H1 (cell line): ENCODE results near the gene NPHP4. TPM values are rescaled to one million over a fixed set of nuclear protein-coding genes. Genes with fewer than 3 reads are reported as not detected.

Source experiments
- CTCF ChIA-PET: fragments of 300-600 bp; sonication (Branson Sonifier 250); formaldehyde crosslinking; loops from one replicate; lab custom pipeline; 2021; ENCODE audit not compliant: partially characterized antibody; lab: Charles Lee
- POLR2A ChIA-PET: fragments of 300-600 bp; sonication (Branson Sonifier 250); formaldehyde crosslinking; loops from one replicate; lab custom pipeline; 2021; ENCODE audit warnings: inconsistent platforms; ENCODE audit not compliant: partially characterized antibody; lab: Charles Lee
- DNase-seq, 2 experiments: peaks; one replicate each; pipeline versions ENCODE4 v3.0.0 to v3.0.0-alpha.2; 2010 to 2022; ENCODE audit warnings: low spot score in 2 of 2, low read depth in 1 of 2, mixed read lengths in 1 of 2
- FAIRE-seq: peaks from 2 replicates; lab custom pipeline; 2011; peaks lifted over from hg19 to GRCh38; lab: Jason Lieb, UNC
- H2AFZ ChIP-seq: 2 replicates; pipeline ENCODE4 v1.8.1; 2012; ENCODE audit warnings: low read length, inconsistent platforms
- H2AK5ac ChIP-seq: 2 replicates; pipeline ENCODE4 v1.6.1; 2013; ENCODE audit warnings: low read depth, low read length
- H2BK120ac ChIP-seq: replicated peaks from 2 replicates; pipeline ENCODE3; 2013; ENCODE audit warnings: low read depth, low read length, inconsistent platforms
- H2BK12ac ChIP-seq: 2 replicates; pipeline ENCODE4 v1.6.1; 2013; ENCODE audit warnings: low read depth, low read length
- H2BK15ac ChIP-seq: 2 replicates; pipeline ENCODE4 v1.6.1; 2013; ENCODE audit warnings: low read length
- H2BK20ac ChIP-seq: 2 replicates; pipeline ENCODE4 v1.6.1; 2013; ENCODE audit warnings: low read length
- H2BK5ac ChIP-seq: 2 replicates; pipeline ENCODE4 v1.6.1; 2013; ENCODE audit warnings: low read depth, low read length
- H3K14ac ChIP-seq: 2 replicates; pipeline ENCODE4 v1.6.1; 2013; ENCODE audit warnings: inconsistent platforms; ENCODE audit not compliant: insufficient read length
- H3K18ac ChIP-seq: 2 replicates; pipeline ENCODE4 v1.6.1; 2013; ENCODE audit warnings: low read length; ENCODE audit errors: extremely low read depth
- H3K23ac ChIP-seq: 2 replicates; pipeline ENCODE4 v1.6.1; 2013; ENCODE audit warnings: inconsistent platforms; ENCODE audit not compliant: insufficient read length
- H3K23me2 ChIP-seq: 2 replicates; pipeline ENCODE4 v1.6.1; 2013; ENCODE audit warnings: low read depth, low read length
- H3K27ac ChIP-seq: 2 replicates; pipeline ENCODE4 v1.6.1; 2011; ENCODE audit warnings: low read depth, low read length, inconsistent platforms
- H3K27me3 ChIP-seq, 4 experiments: replicated peaks in 1 of 4; 1 replicate in 1 of 4; 2 replicates in 3 of 4; pipeline versions ENCODE4 v1.6.1 to v1.8.1; 2011 to 2013; ENCODE audit warnings: low read length in 3 of 4, mild to moderate bottlenecking in 3 of 4, inconsistent platforms in 2 of 4, mixed read lengths in 2 of 4, moderate library complexity in 1 of 4; ENCODE audit not compliant: control insufficient read depth in 3 of 4, insufficient read depth in 3 of 4; ENCODE audit errors: extremely low read depth in 1 of 4
- H3K36me3 ChIP-seq, 4 experiments: 2 replicates each; pipeline versions ENCODE4 v1.6.1 to v1.8.1; 2011 to 2013; ENCODE audit warnings: mild to moderate bottlenecking in 4 of 4, low read length in 3 of 4, moderate library complexity in 2 of 4, control low read depth in 1 of 4, inconsistent platforms in 1 of 4; ENCODE audit not compliant: insufficient read depth in 4 of 4, control insufficient read depth in 2 of 4
- H3K4ac ChIP-seq: replicated peaks from 2 replicates; pipeline ENCODE3; 2013; ENCODE audit warnings: low read length, low read depth, mixed read lengths, inconsistent platforms; ENCODE audit not compliant: insufficient read length
- H3K4me1 ChIP-seq, 4 experiments: replicated peaks in 1 of 4; 1 replicate in 1 of 4; 2 replicates in 3 of 4; pipeline versions ENCODE4 v1.6.1 to v1.8.1; 2011 to 2013; ENCODE audit warnings: low read length in 3 of 4, inconsistent platforms in 2 of 4, mixed read lengths in 1 of 4; ENCODE audit not compliant: insufficient read depth in 4 of 4, control insufficient read depth in 3 of 4
- H3K4me2 ChIP-seq, 2 experiments: 2 replicates each; pipeline versions ENCODE4 v1.6.1 to v1.8.1; 2011 to 2013; ENCODE audit warnings: low read depth in 2 of 2, low read length in 2 of 2, control low read depth in 1 of 2, inconsistent platforms in 1 of 2, mild to moderate bottlenecking in 1 of 2; ENCODE audit not compliant: insufficient read depth in 1 of 2
- H3K4me3 ChIP-seq, 4 experiments: fragments of 200-600, 300-600 bp in 1 of 4; sonication (generic), shearing (Covaris generic), sonication (Bioruptor Twin) in 1 of 4; 2 replicates each; pipeline versions ENCODE4 v1.5.1 to v1.8.1; 2011 to 2016; ENCODE audit warnings: low read length in 4 of 4, low read depth in 3 of 4, control low read depth in 2 of 4, inconsistent platforms in 2 of 4, mild to moderate bottlenecking in 2 of 4, mixed read lengths in 1 of 4, moderate library complexity in 1 of 4; ENCODE audit not compliant: insufficient read depth in 2 of 4; ENCODE audit errors: extremely low read depth in 1 of 4
- H3K56ac ChIP-seq: replicated peaks from 2 replicates; pipeline ENCODE3; 2013; ENCODE audit warnings: low read depth, mild to moderate bottlenecking, mixed read lengths, low read length, inconsistent platforms; ENCODE audit not compliant: insufficient read length
- H3K79me1 ChIP-seq: 2 replicates; pipeline ENCODE4 v1.6.1; 2013; ENCODE audit warnings: low read depth, low read length, control low read depth
- H3K79me2 ChIP-seq, 2 experiments: 2 replicates each; pipeline versions ENCODE4 v1.6.1 to v1.8.1; 2012 to 2013; ENCODE audit warnings: low read length in 2 of 2, mild to moderate bottlenecking in 2 of 2, inconsistent platforms in 1 of 2; ENCODE audit not compliant: insufficient read depth in 2 of 2, control insufficient read depth in 1 of 2
- H3K9ac ChIP-seq, 4 experiments: replicated peaks in 1 of 4; 1 replicate in 1 of 4; 2 replicates in 3 of 4; pipeline versions ENCODE4 v1.6.1 to v1.8.1; 2011 to 2013; ENCODE audit warnings: low read depth in 3 of 4, low read length in 3 of 4, control low read depth in 2 of 4, mild to moderate bottlenecking in 2 of 4, moderate library complexity in 2 of 4, inconsistent platforms in 1 of 4; ENCODE audit errors: extremely low read depth in 1 of 4
- H3K9me3 ChIP-seq, 2 experiments: 2 replicates each; pipeline versions ENCODE4 v1.6.1 to v1.8.1; 2012 to 2013; ENCODE audit warnings: mild to moderate bottlenecking in 2 of 2, moderate library complexity in 2 of 2, control low read depth in 1 of 2, inconsistent platforms in 1 of 2, low read depth in 1 of 2, low read length in 1 of 2, mixed read lengths in 1 of 2; ENCODE audit not compliant: insufficient read depth in 2 of 2
- H4K20me1 ChIP-seq, 2 experiments: replicated peaks in 1 of 2; 2 replicates each; pipeline versions ENCODE3 to v1.8.1; 2011 to 2013; ENCODE audit warnings: inconsistent platforms in 2 of 2, low read length in 2 of 2, mild to moderate bottlenecking in 1 of 2; ENCODE audit not compliant: insufficient read depth in 2 of 2, control insufficient read depth in 1 of 2
- H4K5ac ChIP-seq: 2 replicates; pipeline ENCODE4 v1.6.1; 2013; ENCODE audit warnings: low read length, low read depth, mixed read lengths, inconsistent platforms; ENCODE audit not compliant: insufficient read length
- H4K8ac ChIP-seq: 2 replicates; pipeline ENCODE4 v1.8.0; 2013; ENCODE audit warnings: mild to moderate bottlenecking, moderate library complexity, low read length, inconsistent platforms; ENCODE audit not compliant: insufficient read depth; ENCODE audit errors: extremely low read depth
- H4K91ac ChIP-seq: replicated peaks from 2 replicates; pipeline ENCODE3; 2013; ENCODE audit warnings: low read length, mixed read lengths, inconsistent platforms; ENCODE audit not compliant: insufficient read length
- ATF3 ChIP-seq: IDR thresholded peaks from 2 replicates; pipeline ENCODE4 v1.6.1; 2011; ENCODE audit warnings: low read depth, mild to moderate bottlenecking, low read length; ENCODE audit not compliant: insufficient read depth
- CBX5 ChIP-seq: fragments of 300-800, 300-1000 bp; sonication (generic); IDR thresholded peaks from 2 replicates; pipeline ENCODE4 v1.7.1; 2016; ENCODE audit warnings: antibody characterized with exemption, low read length, low read depth
- CBX8 ChIP-seq: fragments of 300-800, 300-1000 bp; sonication (generic); IDR thresholded peaks from 2 replicates; pipeline ENCODE4 v1.7.1; 2016; ENCODE audit warnings: low read depth, low read length, borderline replicate concordance
- CHD2 ChIP-seq: IDR thresholded peaks from 2 replicates; pipeline ENCODE4 v1.6.1; 2012; ENCODE audit warnings: low read length, improper control_type of control experiment
- GTF2F1 ChIP-seq: IDR thresholded peaks from 2 replicates; pipeline ENCODE4 v1.6.1; 2012; ENCODE audit warnings: low read depth, low read length, improper control_type of control experiment, borderline replicate concordance
- JUND ChIP-seq: IDR thresholded peaks from 2 replicates; pipeline ENCODE4 v1.6.1; 2011; ENCODE audit warnings: mild to moderate bottlenecking, improper control_type of control experiment, low read length
- NRF1 ChIP-seq: IDR thresholded peaks from 2 replicates; pipeline ENCODE4 v1.6.1; 2011; ENCODE audit warnings: mild to moderate bottlenecking, low read depth, low read length, improper control_type of control experiment
- RAD21 ChIP-seq, 2 experiments: IDR thresholded peaks in 1 of 2; conservative IDR thresholded peaks in 1 of 2; 2 replicates each; pipeline ENCODE4 v1.6.1; 2011; ENCODE audit warnings: low read depth in 2 of 2, low read length in 2 of 2, improper control_type of control experiment in 1 of 2, inconsistent platforms in 1 of 2, mild to moderate bottlenecking in 1 of 2, moderate library complexity in 1 of 2
- RFX5 ChIP-seq: IDR thresholded peaks from 2 replicates; pipeline ENCODE4 v1.6.1; 2011; ENCODE audit warnings: low read depth, low read length, improper control_type of control experiment, borderline replicate concordance
- SP2 ChIP-seq: IDR thresholded peaks from 2 replicates; pipeline ENCODE4 v1.6.1; 2012; ENCODE audit warnings: mild to moderate bottlenecking, low read length, inconsistent platforms
- SUZ12 ChIP-seq: fragments of 200-600 bp; sonication (generic); IDR thresholded peaks from 2 replicates; pipeline ENCODE4 v1.6.1; 2012; ENCODE audit warnings: mild to moderate bottlenecking, inconsistent platforms, low read length, moderate library complexity, mixed read lengths
- WGBS, 2 experiments: shearing (Covaris generic) in 1 of 2; methylation state at CpG; one replicate each; pipeline versions ENCODE4 v1.1.6 to v1.1.7; 2013 to 2015; ENCODE audit warnings: low lambda C conversion rate in 2 of 2, mixed read lengths in 2 of 2, inconsistent platforms in 1 of 2, low coverage in 1 of 2, missing lambda C conversion rate in 1 of 2; ENCODE audit not compliant: insufficient replicate concordance in 2 of 2, insufficient coverage in 1 of 2, insufficient read length in 1 of 2; ENCODE audit errors: extremely low coverage in 1 of 2, missing lambda C conversion rate in 1 of 2; 5-methylcytosine and 5-hydroxymethylcytosine counted together
- polyA plus RNA-seq, 7 experiments: library from polyadenylated mRNA; depleted of rRNA in 3 of 7; stranded (reverse) in 5 of 7; unstranded in 2 of 7; fragments of >200 nt in 5 of 7; fragments of 200-250 nt in 2 of 7; gene quantifications; 1 replicate in 5 of 7; 2 replicates in 1 of 7; 4 replicates in 1 of 7; pipeline versions ENCODE4 v1.2.1 to v1.2.3, GENCODE V29; 2011 to 2013; ENCODE audit warnings: missing spikeins in 2 of 7, mixed read lengths in 2 of 7
- total RNA-seq: library from RNA; stranded (reverse); fragmentation: NEBNext Ultra II Directional; extraction: Animal tissue kit (Norgen Biotek cat#: 25700); gene quantifications from 2 replicates; pipeline ENCODE4 v1.2.1, GENCODE V29; 2021

NPHP4 gene
- total and polyA plus RNA-seq, 2 of the 8 experiments (the other 6 are each of a cell fraction or from before 2014, with no cell fraction given), result 5.8 to 14.0 TPM

GRCh38 chr1:5879421-5879820, 112.8 kb downstream of the NPHP4 start:
- Histone ChIP-seq H3K9me3 (peaks cover 7 to 9% of the 10 kb centered on the region in 2 experiments; a peak in 1 of 4 replicates), H3K9ac (no peak overlapping the region), H4K91ac (no peak overlapping the region), H3K4ac (no peak overlapping the region), H2AFZ (no peak overlapping the region), H3K23me2 (peaks cover 2% of the 10 kb centered on the region; the same call in 1 of the 2 replicates), H2BK20ac (no peak overlapping the region), H3K4me3 (no peak overlapping the region), H3K4me1 (no peaks in the 10 kb centered on the region; a peak in 1 of 7 replicates), H3K27me3 (no peaks in the 10 kb centered on the region), H3K36me3 (peaks cover 0 to 9% (median 0%) of the 10 kb centered on the region in 4 experiments; a peak in 3 of 8 replicates), H3K23ac (no peak overlapping the region), H2AK5ac (no peak overlapping the region), H3K79me2 (no peaks in the 10 kb centered on the region), H3K4me2 (no peak overlapping the region), H4K5ac (no peak overlapping the region), H4K8ac (no peak overlapping the region), H3K14ac (no peak overlapping the region), H3K27ac (no peak overlapping the region), H4K20me1 (no peaks in the 10 kb centered on the region), H3K18ac (no peak overlapping the region), H3K79me1 (no peaks in the 10 kb centered on the region), H2BK5ac (peak overlapping the region; percentile 24; the same call in 1 of the 2 replicates), H2BK12ac (no peak overlapping the region), H3K56ac (no peak overlapping the region), H2BK120ac (no peak overlapping the region), H2BK15ac (no peak overlapping the region)
- 74% methylated on average over 5 of the region's 7 CpGs; no CpG with 5 or more reads in 1 of the 2 experiments for WGBS, 2 experiments
- ChIA-PET CTCF (interaction anchor here (0.7 to 10.2 kb wide), 5 partner anchors 14 to 284 kb away, joined by 3 to 58 read pairs (median 4); no protein-coding TSS in a partner anchor), POLR2A (no interaction called here)
- FAIRE-seq, result no peak
- TF ChIP-seq JUND (no peak), GTF2F1 (no peak), SP2 (no peak), CHD2 (no peak), ATF3 (no peak), NRF1 (no peak), CBX8 (no peak), SUZ12 (no peak), RAD21 (IDR thresholded peaks at IDR 0.05 in 1 of 2, conservative IDR thresholded peaks at IDR 0.05 in 1 of 2; ENCODE audit: low read depth in 2 of 2, low read length in 2 of 2) (no peak), RFX5 (no peak), CBX5 (no peak)
- no peak for DNase-seq
